DMS79 (cell line): ENCODE data around the gene PRLHR.

Source experiments
- DNase-seq: peaks from one replicate; lab custom pipeline; 2025; lab: John Stamatoyannopoulos, UW

Gene PRLHR

DNA sequence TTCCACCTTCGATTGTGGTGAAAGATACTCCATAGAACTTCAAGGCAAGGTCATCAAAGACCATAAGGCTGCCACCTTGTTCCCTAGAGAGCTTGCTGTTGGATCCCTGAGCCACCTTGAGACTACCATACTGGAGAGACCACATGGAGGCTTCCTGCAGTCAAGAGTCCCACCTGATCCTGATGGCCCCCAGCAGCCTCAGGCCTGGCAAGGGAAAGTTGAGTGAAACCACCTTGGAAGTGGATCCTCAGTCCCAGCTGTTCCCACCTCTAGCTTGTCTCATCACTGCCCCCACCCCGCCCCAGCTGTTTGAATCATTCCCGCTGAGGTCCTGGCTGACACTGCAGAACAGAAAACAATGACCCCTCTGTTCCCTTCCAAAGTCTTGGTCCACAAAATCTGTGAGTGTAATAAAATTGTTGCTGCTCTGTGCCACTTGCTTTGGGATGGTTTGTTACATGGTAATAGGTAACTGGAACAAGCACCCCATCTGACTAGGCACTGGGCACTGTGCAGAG lies 32.0 kb downstream of the PRLHR start:
- DNase-seq, result no peak

GRCh38 chr10:118562851-118563250 lies 32.6 kb downstream of the PRLHR start:
- no peak for DNase-seq

DNA sequence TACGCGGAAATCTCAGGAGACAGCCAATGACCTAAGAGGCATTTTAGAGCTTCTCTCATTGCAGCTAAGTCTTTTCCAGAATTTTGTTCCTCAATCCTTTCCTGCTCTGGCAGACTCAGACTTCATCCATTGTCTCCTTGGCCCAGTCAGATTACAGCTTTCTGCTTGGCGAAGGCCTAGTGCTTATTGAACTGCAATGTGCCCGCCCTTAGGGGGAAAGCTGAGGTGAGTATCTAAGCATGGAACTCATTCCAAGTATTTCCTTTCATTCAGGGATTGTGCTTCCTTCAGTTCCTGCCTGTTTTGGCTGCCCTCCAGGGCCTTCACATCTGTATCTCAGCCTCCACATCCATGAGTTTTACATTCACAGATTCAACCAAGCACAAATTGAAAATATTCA lies 37.5 kb downstream of the PRLHR start:
- no peak for DNase-seq

- no peak for DNase-seq
Observed at GRCh38 chr10:118551535-118552100, 43.8 kb downstream of the PRLHR start.

DNA sequence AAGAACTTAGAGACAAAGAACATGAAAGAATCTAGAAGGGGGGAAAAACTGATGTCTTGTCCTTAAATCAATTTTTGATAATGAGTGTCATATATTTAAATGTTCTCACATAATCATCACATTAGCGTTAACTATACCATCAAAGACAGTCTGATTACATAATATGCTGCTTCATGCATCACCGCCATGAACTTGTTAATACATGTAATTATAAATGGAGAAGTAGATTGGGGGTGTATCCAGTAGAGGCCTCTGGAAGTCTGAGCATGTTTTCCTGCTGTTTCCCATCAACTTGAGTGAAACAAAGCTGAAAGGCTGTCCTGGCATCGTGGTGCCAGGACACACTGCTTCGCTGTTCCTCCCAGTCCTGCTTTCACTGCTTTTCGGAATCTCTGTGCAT lies 48.2 kb downstream of the PRLHR start:
- no peak for DNase-seq

- no peak for DNase-seq
Observed at GRCh38 chr10:118546479-118546878, 49.0 kb downstream of the PRLHR start.

GRCh38 chr10:118545381-118545780 lies 50.1 kb downstream of the PRLHR start:
- DNase-seq, result no peak

DNA sequence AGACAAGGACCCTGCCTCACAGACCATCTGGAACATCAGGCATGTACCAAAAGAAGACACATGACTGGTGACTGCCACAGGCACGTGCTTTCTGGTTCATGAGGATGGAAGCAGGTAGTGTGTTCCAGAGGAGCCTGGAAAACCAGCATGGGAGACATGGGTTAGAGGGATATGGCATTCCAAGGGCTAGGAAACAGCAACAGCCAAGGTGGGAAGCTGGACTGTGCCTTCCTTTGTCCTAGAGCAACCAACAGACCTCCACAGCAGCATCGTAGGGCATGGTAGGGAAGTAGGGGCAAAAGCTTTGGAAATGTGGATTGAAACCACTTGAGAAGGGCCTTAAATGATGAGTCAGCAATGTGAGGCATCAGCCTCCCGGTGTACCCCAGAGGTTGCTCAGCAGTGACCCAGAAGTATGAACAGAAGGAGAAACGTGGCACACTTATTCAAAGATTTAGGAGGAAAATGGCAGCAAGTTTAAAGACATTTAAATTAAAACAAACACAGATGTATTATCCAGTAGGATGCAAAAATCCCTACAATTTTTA lies 51.0 kb downstream of the PRLHR start:
- no peak for DNase-seq

GRCh38 chr10:118543714-118544400 lies 51.6 kb downstream of the PRLHR start:
- no peak for DNase-seq

GRCh38 chr10:118542745-118543144 lies 52.7 kb downstream of the PRLHR start:
- DNase-seq, result no peak

GRCh38 chr10:118542205-118542604 lies 53.2 kb downstream of the PRLHR start:
- DNase-seq, result no peak

DNA sequence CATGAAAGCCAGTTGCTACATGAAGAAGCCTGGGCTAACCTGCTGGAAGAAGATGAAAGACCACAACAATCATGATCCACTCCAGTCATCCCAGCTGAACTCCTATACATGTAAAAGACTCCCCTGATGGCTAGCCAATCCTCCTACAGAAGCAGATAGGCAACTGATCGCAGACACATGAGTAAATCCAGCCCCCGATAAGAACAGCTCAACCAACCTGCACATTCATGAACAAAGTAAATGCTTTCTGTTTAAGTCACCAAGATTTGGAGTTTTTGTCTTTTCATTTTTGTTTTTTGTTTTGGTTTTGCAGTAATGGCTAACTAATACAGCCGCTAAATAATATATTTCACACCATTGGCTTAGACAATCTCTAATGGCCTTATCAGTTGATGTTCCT lies 53.7 kb downstream of the PRLHR start:
- no peak for DNase-seq
